Glutamatergic neuron (in vitro differentiated cells): ENCODE measurements around the gene APOL4. TPM values are rescaled to one million over a fixed set of nuclear protein-coding genes. Genes with fewer than 3 reads are reported as not detected.
"Not testable (repeated sequence)": the region's sequence is repeated elsewhere in the genome, so short reads cannot be mapped to it uniquely, and the experiment has no call there.

Experiments used
- DNase-seq: peaks from one replicate; pipeline ENCODE4 v3.0.0; 2022
- H3K27ac Mint-ChIP-seq: one replicate; pipeline ENCODE4 v1.8.0; 2020; ENCODE audit warnings: mild to moderate bottlenecking, mixed read lengths, inconsistent platforms; ENCODE audit not compliant: unreplicated experiment
- H3K27me3 Mint-ChIP-seq: one replicate; pipeline ENCODE4 v1.8.0; 2020; ENCODE audit warnings: mild to moderate bottlenecking, moderate library complexity, mixed read lengths, inconsistent platforms; ENCODE audit not compliant: unreplicated experiment
- H3K36me3 Mint-ChIP-seq: one replicate; pipeline ENCODE4 v1.8.0; 2020; ENCODE audit warnings: mild to moderate bottlenecking, mixed read lengths, inconsistent platforms; ENCODE audit not compliant: unreplicated experiment
- H3K4me1 Mint-ChIP-seq: one replicate; pipeline ENCODE4 v1.8.0; 2020; ENCODE audit warnings: mild to moderate bottlenecking, low read depth, mixed read lengths, inconsistent platforms; ENCODE audit not compliant: unreplicated experiment
- H3K4me3 Mint-ChIP-seq: one replicate; pipeline ENCODE4 v1.8.0; 2020; ENCODE audit warnings: mild to moderate bottlenecking, mixed read lengths, inconsistent platforms; ENCODE audit not compliant: unreplicated experiment
- H3K9me3 Mint-ChIP-seq: one replicate; pipeline ENCODE4 v1.8.0; 2020; ENCODE audit warnings: mild to moderate bottlenecking, moderate library complexity, mixed read lengths, inconsistent platforms; ENCODE audit not compliant: unreplicated experiment
- CTCF ChIP-seq: fragments of 200-600 bp; sonication (generic); IDR thresholded peaks from one replicate; pipeline ENCODE4 v1.5.0; 2021; ENCODE audit not compliant: partially characterized antibody, unreplicated experiment
- total RNA-seq: library from RNA; stranded (reverse); fragmentation: NEBNext Ultra II Directional; extraction: Animal tissue kit (Norgen Biotek cat#: 25700); gene quantifications from one replicate; pipeline ENCODE4 v1.2.1, GENCODE V29; 2021; ENCODE audit not compliant: unreplicated experiment

The APOL4 gene
- total RNA-seq, 1 donor from 2014 or later: not detected

GRCh38 chr22:36155702-36156101 lies 45.9 kb downstream of the APOL4 start:
- H3K36me3 Mint-ChIP-seq: no peaks in the 10 kb centered on the region
- DNase-seq: no peak
- H3K4me3 Mint-ChIP-seq: no peak overlapping the region
- TF ChIP-seq CTCF: no peak
- peaks cover 2% of the 10 kb centered on the region for H3K9me3 Mint-ChIP-seq
- no peak overlapping the region for H3K27ac Mint-ChIP-seq
- peaks cover 3% of the 10 kb centered on the region for H3K27me3 Mint-ChIP-seq
- no peaks in the 10 kb centered on the region for H3K4me1 Mint-ChIP-seq

- peaks cover 2% of the 10 kb centered on the region for H3K9me3 Mint-ChIP-seq
- TF ChIP-seq CTCF: no peak
- no peak for DNase-seq
- H3K27ac Mint-ChIP-seq: no peak overlapping the region
- H3K4me3 Mint-ChIP-seq: no peak overlapping the region
- H3K36me3 Mint-ChIP-seq: no peaks in the 10 kb centered on the region
- no peaks in the 10 kb centered on the region for H3K4me1 Mint-ChIP-seq
- no peaks in the 10 kb centered on the region for H3K27me3 Mint-ChIP-seq
These were observed 47.1 kb downstream of the APOL4 start for GRCh38 chr22:36154423-36154945.

GRCh38 chr22:36153501-36154422 lies 47.8 kb downstream of the APOL4 start:
- DNase-seq: no peak
- Mint-ChIP-seq H3K4me1 (no peaks in the 10 kb centered on the region), H3K4me3 (no peak overlapping the region), H3K36me3 (no peaks in the 10 kb centered on the region), H3K27ac (no peak overlapping the region), H3K27me3 (no peaks in the 10 kb centered on the region), H3K9me3 (peaks cover 2% of the 10 kb centered on the region)
- no peak for TF ChIP-seq CTCF

GRCh38 chr22:36152821-36153220 lies 48.8 kb downstream of the APOL4 start:
- not testable (repeated sequence) for H3K27me3 Mint-ChIP-seq, H3K9me3 Mint-ChIP-seq, H3K36me3 Mint-ChIP-seq, H3K27ac Mint-ChIP-seq, H3K4me3 Mint-ChIP-seq, H3K4me1 Mint-ChIP-seq, DNase-seq

GRCh38 chr22:36152088-36152487 lies 49.5 kb downstream of the APOL4 start:
- TF ChIP-seq CTCF: no peak
- Mint-ChIP-seq H3K27ac (no peak overlapping the region), H3K36me3 (no peaks in the 10 kb centered on the region), H3K4me3 (no peak overlapping the region), H3K27me3 (no peaks in the 10 kb centered on the region), H3K9me3 (peaks cover 2% of the 10 kb centered on the region), H3K4me1 (peaks cover 7% of the 10 kb centered on the region)
- no peak for DNase-seq
